ENCODE measurements around the gene COL4A1. TPM values are rescaled to one million over a fixed set of nuclear protein-coding genes. Genes with fewer than 3 reads are reported as not detected.

Gene COL4A1
- total RNA-seq, 2 donors from 2014 or later: 140 to 201 TPM

DNA sequence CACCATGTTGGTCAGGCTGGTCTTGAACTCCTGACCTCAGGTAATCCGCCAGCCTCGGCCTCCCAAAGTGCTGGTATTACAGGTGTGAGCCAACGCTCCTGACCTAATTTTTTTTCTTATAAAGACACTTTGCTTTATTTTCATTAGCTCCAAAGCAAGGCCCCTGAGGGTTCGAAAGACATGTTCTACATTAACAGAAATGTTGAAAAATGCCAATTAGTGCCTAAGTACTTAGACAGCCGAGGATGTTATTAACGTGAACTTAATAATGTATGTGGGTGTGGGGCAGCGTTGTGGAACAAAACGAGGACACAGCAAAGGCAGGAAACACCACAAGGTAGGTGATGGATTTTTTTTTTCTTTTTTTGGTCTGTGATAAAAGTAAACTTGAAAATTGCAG, 82.4 kb downstream of the COL4A1 start:
- no peaks in the 10 kb centered on the region for H3K27me3 ChIP-seq
- H3K4me3 ChIP-seq: no peak overlapping the region
- H3K36me3 ChIP-seq: peaks cover 7% of the 10 kb centered on the region
- no peaks in the 10 kb centered on the region for H3K9me3 ChIP-seq
- H3K4me1 ChIP-seq: peaks cover 0 to 79% of the 10 kb centered on the region in 2 donors
- TF ChIP-seq, protein P1, sequence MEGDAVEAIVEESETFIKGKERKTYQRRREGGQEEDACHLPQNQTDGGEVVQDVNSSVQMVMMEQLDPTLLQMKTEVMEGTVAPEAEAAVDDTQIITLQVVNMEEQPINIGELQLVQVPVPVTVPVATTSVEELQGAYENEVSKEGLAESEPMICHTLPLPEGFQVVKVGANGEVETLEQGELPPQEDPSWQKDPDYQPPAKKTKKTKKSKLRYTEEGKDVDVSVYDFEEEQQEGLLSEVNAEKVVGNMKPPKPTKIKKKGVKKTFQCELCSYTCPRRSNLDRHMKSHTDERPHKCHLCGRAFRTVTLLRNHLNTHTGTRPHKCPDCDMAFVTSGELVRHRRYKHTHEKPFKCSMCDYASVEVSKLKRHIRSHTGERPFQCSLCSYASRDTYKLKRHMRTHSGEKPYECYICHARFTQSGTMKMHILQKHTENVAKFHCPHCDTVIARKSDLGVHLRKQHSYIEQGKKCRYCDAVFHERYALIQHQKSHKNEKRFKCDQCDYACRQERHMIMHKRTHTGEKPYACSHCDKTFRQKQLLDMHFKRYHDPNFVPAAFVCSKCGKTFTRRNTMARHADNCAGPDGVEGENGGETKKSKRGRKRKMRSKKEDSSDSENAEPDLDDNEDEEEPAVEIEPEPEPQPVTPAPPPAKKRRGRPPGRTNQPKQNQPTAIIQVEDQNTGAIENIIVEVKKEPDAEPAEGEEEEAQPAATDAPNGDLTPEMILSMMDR (IDR thresholded peaks at IDR 0.05): no peak
- H3K27ac ChIP-seq: peak overlapping the region; percentile 96
- DNase-seq (ENCODE audit: low spot score): no peak

DNA sequence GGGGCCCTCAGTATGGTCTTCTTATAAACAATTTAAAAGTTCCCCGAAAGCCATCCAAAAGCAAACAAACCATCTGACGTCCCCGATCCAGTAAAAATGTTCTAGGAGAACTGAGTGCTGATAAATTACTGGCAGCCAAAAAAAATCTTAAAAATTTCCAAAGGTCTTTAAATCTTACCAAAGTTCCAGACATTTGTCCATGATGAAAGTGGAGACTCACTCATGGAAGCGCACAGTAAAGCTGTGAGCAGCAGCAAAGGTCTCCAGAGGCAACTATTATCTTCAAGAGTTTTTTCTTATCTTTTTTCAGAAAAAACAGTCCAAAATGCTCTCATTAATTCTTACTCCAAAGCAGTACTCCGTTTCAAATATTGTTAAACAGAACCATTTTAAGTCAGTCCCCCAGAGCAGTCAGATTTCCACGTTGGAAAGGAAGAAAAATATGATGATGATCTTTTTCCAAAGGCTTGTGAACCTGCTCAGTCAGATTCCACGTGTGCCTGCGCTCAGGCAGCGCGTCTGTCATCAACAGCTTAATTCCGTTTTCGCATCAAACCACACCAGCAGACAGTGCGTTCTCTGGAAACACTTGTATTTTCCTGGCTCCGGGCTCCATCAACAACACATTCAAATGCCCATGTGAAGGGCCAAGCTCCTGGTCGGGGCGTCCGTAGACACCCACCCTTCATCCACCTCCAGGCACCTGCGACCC, 85.4 kb downstream of the COL4A1 start:
- no peaks in the 10 kb centered on the region for H3K36me3 ChIP-seq
- TF ChIP-seq, protein P1 (IDR thresholded peaks at IDR 0.05): no peak
- no peak overlapping the region for H3K4me3 ChIP-seq
- H3K9me3 ChIP-seq: no peaks in the 10 kb centered on the region
- H3K4me1 ChIP-seq: peaks cover 0 to 79% of the 10 kb centered on the region in 2 donors
- no peaks in the 10 kb centered on the region for H3K27me3 ChIP-seq
- peak overlapping the region; percentile 96 for H3K27ac ChIP-seq
- DNase-seq (ENCODE audit: low spot score): peak; percentile 72

DNA sequence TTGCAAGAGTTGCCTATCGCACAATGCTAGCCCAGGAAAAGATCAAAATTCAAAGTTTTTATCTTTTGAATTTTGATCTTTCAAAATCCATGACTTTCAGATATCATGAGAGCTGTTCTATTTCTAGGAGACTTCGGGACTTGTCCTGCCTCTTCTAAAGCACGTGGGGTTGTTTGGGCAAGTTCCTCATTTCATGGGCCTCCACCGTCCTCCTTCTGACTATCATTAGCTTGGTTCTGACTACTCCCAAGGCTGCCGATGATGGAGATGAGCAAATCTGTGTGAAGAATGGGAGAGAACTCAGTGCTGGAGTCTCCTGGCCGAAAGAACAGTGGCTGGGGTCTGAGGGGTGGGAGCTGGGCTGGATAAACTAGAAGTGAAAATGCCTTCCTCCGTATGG, 86.5 kb downstream of the COL4A1 start:
- Histone ChIP-seq H3K4me3 (no peak overlapping the region), H3K36me3 (no peaks in the 10 kb centered on the region), H3K27me3 (no peaks in the 10 kb centered on the region), H3K9me3 (no peaks in the 10 kb centered on the region), H3K27ac (peak overlapping the region; percentile 96), H3K4me1 (peaks cover 0 to 79% of the 10 kb centered on the region in 2 donors)
- TF ChIP-seq, protein P1 (IDR thresholded peaks at IDR 0.05): no peak
- DNase-seq (ENCODE audit: low spot score): no peak

DNA sequence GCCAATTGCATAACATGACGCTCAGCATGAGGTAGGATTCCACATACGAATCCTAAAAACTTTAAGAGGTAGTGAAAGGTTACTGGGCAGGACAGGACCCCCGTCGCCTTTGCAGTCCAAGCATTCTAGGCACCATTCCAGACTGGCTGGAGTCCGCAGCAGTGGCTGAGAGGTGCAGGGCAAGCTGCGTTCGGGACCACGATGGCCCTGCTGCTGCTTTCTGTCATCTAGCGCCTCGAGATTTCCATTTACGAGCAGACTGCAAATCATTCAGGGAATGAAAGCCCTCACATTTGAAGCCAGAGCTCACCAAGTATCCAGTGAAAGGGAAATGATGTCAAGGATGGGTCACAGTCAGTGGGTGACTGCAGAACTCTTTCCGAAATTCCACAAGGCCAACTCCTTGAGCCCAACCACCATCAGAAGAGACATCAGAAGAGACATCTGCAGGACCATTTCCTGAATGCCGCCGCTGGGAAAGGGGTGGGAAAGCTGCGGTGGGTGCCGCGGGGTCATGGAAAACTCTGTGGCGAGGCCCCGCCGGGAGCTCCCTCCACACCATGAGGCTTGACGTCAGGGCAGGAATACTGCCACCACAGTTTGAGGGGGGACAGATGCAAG, 88.3 kb downstream of the COL4A1 start:
- DNase-seq (ENCODE audit: low spot score): no peak
- H3K4me1 ChIP-seq: peaks cover 0 to 74% of the 10 kb centered on the region in 2 donors

DNA sequence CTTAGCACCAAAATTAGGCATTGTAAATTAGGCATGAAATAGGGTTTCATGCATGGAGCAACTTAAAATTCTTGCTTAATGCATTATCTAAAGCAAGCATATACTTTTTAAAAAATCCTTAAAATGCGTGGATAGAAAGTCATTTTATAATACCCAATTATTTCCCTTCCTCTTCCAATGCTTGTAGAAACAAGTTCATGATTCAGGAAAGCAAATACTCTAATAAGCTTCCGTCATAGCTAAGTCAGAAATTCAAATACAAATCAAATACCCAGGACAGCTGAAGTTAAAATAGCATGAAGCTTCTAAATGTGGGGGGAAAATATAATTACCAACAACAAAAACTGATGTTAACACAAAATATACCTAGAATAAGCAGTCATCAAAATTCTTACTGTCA, 89.1 kb downstream of the COL4A1 start:
- H3K4me3 ChIP-seq: no peak overlapping the region
- TF ChIP-seq, protein P1 (IDR thresholded peaks at IDR 0.05): no peak
- no peaks in the 10 kb centered on the region for H3K9me3 ChIP-seq
- peaks cover 14% of the 10 kb centered on the region for H3K36me3 ChIP-seq
- H3K4me1 ChIP-seq: peaks cover 0 to 69% of the 10 kb centered on the region in 2 donors
- DNase-seq (ENCODE audit: low spot score): no peak
- H3K27me3 ChIP-seq: no peaks in the 10 kb centered on the region
- peak overlapping the region; percentile 75 to 80 for H3K27ac ChIP-seq

More for the DNA sequence above, 88.3 kb downstream of the COL4A1 start:
- TF ChIP-seq, protein P1 (IDR thresholded peaks at IDR 0.05): no peak
- Histone ChIP-seq H3K36me3 (peaks cover 5% of the 10 kb centered on the region), H3K4me3 (no peak overlapping the region), H3K9me3 (no peaks in the 10 kb centered on the region), H3K27ac (peak overlapping the region; percentile 75 to 80), H3K27me3 (no peaks in the 10 kb centered on the region)

Data from right atrium auricular region (tissue), 2 donors.